Stimulated activated CD8-positive, alpha-beta memory T cell treated with anti-CD3 and anti-CD28 coated beads, Interleukin-15, amount 100 ng/mL, for 1 hour (primary cell): Measurements from ENCODE around the gene PKHD1.

Experiments
- DNase-seq: peaks from one replicate; pipeline ENCODE4 v3.0.0-alpha.2; 2020; ENCODE audit warnings: low read depth

PKHD1 gene

DNA sequence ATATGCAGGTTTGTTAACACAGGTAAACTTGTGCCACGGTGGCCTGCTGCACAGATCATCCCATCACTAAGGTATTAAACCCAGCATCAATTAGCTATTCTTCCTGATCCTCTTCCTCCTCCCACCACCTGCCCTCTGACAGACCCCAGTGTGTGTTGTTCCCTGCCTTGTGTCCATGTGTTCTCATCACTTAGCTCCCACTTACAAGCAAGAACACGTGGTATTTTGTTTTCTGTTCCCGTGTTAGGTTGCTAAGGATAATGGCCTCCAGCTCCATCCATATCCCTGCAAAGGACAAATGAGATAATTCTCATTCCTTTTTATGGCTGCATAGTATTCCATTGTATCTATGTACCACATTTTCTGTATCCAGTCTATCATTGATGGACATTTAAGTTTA, 294.0 kb downstream of the PKHD1 start:
- DNase-seq: no peak

DNA sequence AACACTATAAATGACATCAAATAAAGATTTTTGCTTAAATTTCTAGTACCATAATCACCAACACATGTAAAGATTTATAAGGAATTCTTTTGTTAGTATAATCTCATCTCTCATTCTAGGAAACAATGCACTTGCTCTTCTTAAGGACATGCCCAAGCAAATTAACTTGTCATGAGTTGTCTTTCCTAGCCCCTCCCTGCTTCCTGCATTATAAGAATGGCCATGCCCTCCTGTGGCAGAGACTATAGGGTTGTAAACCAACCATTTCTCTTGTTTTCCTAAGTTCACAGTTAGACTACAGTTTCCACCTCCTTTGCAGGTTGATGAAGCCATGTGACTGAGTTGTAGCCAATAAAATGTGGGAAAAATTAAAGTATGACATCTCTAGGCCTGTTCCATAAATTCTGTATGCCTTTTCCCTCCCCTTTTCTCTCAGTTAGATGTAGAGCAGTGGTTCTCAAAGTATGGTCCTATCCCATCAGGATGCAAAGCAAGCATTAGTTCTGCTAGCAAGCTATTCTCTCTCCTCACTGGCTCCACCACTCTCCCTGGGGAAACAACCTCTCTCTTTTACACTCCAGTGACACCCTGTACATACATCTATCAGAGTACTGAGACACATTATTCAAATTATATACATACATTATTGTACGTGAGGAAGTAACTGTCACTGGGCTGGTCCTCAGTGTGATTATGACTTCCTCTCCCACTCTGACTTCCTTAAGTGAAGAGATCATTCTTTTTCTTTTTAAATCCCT, 295.0 kb downstream of the PKHD1 start:
- DNase-seq: no peak

DNA sequence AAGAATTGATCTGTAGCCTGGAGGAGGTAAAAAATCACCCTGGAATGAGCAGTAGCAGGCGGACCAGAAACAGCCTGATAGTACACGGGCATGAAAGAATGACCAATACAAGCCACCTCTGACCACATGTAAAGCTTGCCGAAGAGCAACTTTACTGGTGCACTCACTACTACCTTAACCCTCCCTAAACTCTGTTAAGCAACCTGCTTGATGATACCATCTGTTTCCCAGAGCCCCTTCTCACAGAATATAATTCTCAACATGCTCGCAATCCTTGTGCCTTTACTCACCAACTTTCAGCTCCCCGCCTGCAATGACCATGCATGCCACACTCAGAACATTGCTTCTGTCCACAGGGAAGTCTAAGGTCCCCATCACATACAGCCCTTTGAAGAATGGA, 296.5 kb downstream of the PKHD1 start:
- no peak for DNase-seq

DNA sequence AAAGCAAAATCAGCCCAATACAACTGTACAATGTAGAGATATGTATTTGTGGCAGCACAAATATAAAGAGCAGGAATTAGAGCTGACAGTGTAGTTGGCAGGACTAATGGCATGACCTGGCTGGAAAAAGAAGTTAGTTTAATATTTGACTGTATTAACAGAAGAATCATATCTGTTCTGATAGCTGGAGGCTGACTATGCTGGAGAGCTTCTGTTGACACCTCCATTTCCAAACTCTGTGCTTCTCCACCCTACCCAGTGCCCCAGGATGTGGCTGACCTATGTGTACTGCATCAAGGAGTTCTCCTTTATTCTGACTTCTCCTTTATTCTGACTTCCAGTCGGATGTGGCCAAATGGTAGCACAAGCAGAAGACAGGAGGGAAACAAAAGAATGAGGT, 299.3 kb downstream of the PKHD1 start:
- no peak for DNase-seq

DNA sequence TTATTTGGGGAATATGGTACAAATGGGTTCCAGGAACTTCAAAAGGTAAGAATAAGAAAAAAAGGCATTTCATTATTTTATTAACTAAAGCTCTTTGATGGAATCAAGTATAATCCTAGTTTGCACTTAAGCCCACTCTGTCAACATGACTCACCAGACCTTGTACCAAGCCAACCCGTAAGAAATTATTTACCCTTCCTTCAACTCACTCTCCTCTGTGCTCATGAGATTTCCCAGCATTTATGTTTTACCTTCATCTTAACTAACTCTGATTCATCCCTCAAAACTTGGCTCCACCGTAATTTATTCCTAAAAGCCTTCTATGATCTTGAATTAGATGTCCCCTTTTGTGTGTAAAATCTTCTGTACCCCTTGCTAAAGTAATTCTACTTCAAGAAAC, 308.7 kb downstream of the PKHD1 start:
- no peak for DNase-seq

DNA sequence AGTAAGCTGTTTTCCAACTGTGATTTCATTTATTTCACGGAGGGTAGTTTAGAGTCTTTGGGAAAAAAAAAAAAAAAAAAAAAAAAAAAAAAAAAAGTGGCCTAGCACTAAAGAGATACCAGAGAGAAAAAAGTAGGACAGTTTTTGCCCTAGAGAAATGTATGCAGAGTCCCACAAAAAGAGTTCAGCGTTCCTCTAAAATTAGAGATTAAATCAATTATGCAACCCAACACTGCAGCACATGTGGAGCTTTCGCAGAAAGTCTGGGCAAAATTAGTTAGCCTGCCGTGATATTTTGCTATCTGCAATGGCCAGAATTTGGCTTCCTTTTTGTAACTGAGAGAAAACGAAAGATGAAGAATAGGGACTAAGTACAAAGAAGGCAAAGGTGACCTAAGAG, 309.8 kb downstream of the PKHD1 start:
- DNase-seq: no peak

DNA sequence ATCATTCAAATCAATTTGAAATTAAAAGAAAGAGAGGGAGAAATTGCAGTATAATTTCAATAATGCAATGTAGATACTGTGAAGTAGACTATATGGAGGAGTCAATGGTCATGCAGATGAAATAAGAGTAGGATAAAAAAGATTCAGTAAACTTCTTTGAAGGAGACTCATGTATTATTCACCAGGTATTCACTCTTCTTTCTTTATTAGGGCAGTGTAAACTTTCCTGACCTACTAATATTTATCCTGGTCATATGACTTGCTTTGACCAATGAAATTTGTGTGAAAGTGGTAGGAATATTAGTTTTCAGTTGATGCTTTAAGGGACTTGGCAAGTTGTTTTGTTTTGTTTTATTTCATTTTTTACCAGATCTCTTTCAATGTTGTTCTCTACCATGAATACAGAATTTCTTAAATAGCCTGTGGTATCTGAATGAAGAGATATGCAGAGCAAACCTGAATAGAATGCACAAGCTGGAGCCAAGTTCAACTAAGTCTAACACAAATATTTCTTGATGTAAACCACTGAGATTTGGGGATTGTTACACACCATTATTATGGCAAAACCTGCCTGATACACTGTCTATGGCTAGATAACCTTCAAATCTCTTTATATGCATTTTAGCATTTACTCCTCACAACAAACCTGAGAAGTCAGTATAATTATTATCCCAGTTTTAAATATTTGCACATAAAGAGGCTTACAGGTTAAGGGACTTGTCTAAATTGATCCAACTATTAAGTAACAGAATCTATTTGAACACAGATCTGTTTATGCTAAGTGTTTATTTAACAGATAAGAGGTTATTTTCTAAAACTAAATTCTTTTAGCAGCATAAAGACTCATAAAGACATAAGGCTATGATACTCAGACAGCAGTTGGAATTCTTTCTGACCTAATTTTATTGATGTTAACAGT, 311.2 kb downstream of the PKHD1 start:
- no peak for DNase-seq

DNA sequence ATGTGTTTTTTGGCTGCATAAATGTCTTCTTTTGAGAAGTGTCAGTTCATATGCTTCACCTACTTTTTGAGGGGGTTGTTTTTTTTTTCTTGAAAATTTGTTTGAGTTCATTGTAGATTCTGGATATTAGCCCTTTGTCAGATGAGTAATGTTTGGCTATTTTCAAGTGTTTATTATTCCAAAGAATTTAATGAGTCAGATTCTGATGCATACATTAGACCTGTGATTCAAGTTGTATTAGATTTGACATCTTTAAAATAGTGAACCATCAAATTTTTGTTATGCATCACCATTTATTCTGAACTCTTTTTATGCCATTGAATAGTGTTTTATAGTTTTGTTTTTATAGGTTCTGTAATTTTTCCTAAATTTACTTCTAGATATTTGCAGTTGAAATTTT, 319.3 kb downstream of the PKHD1 start:
- no peak for DNase-seq

DNA sequence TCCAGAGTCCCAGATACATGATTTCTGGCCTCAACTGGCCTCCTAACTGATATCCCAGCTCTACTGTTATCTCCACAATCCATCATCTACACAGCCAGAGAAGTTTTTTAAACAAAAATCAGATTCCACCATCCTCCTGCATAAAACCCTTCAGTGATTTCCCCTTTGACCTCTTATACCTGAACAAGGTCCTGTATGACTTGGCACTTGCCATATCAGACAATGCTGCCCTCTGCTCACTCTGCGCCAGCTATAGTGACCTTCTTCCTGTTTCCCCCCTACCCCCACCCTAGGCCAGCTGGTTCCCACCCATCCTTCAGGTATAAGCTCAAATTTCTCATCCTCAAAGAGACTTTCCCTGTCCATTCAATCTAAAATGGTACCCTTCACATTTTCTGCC, 322.2 kb downstream of the PKHD1 start:
- no peak for DNase-seq

DNA sequence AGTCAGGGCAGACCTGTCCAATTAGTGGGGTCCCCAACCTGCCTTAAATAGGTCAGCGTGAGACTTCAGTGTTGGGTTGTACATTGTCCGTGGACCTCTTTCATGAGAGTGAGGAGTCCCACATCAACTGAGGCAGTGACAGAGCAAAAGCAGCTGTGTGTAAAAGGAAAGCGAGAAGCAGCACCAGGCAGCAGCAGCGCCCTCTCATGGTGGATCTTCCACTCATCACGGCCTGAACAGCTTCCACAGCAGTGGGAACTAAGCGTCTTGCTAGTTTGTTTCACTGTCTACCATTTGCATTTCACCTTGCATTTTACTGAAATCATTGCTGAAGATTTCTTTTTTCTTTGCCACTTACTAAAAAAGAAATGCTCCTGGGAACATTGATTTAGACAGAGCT, 333.8 kb downstream of the PKHD1 start:
- no peak for DNase-seq

DNA sequence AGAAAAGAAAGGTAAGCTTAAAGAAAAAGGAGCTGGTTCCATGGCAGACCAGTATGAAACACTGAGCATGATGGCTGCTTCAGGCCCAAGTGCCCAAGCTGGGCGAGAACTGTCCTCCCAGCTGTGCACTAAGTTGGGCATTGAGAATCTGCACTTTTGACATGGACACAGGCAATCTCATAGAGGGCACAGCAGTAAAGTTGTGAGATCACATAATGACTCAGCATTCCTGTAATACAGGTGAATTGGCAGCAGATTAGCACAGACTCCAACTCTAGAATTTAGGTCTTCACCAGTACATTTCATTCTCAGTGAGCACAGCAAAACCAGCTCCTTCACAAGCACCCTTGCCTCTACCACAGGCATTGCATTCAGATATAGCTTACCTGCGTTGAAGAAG, 343.4 kb downstream of the PKHD1 start:
- DNase-seq: no peak

DNA sequence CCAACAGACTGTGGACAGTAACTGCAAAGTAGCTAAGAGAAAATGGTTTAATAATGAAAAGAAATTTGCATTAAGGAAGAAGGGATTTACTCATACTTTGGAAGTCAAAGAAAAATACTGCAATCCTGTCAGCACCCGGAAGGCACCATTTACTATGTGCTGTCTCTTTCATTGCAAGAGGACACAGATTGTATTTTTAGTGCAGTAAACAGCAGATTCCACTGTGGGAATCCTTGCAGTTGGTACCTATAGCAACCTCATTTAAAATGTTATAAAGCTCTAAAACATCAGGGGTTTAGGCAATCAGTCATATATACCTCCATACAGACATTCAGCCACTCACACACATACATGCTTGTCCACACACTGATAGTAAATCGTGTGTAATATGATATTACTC, 346.8 kb downstream of the PKHD1 start:
- DNase-seq: no peak

DNA sequence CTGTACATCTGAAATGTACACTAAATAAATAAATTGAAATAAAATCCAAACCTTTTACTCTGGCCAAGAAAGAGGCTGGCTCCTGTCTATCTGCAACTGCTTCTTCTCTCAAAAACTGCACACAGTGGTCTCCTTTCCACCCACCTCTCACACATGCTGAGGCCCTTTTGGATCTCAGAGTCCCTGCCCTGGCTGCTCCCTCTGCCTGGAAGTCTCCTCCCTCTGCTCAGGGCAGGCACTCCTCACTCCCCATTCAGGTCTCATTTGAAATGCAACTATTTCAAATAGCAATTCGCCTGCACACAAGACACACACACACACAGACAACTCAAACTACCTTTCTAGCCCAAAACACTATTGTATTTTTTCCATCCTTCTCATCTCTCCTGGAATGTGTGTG, 348.8 kb downstream of the PKHD1 start:
- DNase-seq: no peak

DNA sequence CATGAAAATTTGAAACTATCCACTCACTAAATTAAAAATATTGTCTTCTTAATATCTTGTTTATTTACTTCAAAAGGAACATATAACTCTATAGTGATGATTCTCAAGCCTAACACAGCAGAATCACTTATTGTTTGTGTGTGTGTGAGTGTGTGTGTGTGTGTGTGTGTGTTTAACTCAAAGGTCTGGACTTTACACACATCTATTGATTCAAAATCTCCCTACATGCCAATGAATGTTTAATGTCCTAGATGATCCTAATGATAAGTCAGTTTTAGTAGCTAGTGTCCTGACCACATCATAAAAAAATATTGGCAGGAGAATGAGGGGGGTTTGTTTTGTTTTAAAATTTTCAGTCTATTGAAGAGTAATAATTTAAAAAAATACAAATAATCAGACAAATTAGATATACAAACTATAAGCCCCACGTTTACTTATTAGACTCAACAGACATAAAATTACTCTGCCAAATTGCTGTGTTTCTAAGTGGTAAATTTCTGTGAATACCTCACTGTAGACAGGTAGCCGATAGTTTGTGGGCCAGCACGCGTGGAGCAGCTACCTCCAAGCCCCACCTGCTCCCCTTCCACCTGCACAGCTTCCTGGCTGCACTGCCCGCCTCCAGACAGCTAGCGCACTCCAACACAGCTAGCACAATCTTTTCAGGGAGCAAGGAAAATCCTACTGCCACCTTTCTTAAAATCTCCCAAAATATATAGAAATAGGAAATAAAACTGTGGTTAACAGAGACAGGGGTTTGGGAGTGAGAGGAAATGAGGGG, 349.6 kb downstream of the PKHD1 start:
- no peak for DNase-seq

DNA sequence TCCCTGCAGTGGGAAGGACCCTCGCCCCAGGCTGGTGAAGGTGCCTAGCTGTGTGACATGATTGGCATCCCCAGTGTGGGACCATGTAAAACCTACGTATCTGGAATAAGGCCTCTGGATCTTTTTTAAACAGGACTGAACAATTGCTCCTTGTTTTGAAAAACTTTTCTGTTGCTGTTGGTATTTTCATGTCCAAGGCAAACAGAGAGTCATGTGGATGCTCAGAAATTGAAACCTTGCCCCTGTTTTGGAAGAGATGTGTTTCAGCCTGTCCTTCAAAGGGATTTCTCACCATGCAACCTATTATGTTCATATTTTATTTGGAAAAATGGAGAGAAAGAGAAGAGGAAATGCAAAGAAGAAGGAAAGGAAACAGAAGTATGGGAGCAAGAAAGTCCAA, 362.3 kb downstream of the PKHD1 start:
- no peak for DNase-seq

DNA sequence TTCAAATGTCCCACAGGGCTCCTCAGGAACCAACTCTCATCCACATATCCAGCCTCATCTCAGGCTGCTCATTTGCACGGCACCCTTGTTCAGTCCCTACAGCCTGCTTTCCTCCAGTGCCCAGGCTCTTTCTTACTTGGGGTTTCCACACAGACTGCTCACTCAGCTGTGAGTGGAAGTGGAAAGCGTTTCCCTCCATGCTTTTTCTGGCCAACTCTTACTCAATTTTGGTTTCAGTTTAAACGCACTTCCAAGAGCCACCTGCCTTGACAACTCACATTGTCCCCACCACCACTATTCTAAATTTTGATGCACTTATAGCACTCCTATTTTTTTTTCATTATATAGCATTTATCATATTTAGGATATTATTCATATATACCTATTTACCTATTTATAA, 367.1 kb downstream of the PKHD1 start:
- DNase-seq: no peak

DNA sequence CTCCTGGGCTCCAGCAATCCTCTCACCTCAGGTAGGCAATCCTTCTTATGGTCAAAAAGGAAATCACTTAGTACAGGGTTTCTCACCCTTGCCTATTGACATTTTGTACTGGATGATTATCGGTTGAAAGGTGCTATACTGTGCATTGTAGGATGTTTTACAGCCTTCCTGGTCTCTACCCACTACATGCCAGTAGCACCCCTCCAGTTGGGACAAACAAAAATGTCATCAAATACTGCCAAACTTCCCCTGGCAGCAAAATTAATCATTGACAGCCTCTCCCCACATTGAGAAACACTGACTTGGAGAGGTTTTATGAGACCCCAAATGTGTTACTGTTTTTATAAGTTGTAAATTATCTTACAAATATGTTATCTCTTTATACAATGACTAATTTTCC, 368.1 kb downstream of the PKHD1 start:
- DNase-seq: no peak

DNA sequence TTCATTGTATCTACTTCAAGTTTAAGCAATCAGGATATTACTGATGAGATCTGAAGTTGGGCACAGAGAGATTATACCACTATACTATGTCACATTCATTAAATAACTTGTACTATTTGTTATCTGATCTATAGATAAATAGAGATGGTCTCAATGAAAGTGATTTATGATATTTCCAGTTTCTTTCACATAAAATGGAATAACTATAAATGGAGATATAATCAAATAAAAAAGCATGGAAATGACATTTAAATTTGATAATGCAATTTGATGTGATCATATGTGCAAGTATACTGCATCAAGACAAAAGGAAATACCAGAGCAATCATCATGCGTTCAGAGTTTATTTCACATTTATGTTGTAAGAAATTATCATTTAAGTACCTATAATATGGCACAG, 368.9 kb downstream of the PKHD1 start:
- no peak for DNase-seq

DNA sequence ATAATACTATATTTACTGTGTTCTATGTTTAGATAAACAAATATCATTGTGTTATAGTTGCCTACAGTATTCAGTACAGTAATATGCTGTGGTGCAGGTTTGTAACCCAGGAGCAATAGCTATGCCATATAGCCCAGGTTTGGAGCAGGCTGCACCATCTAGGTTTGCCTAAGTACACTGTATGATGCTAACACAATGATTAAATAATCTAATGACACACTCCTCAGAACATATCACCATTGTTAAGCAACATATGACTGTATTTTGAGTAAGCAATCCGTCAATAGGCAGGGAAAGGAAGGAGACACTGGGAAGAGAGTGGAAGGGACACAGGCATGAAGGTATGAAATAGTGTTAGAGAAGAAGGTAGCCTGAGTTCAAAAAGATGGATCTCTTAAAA, 369.9 kb downstream of the PKHD1 start:
- DNase-seq: no peak

DNA sequence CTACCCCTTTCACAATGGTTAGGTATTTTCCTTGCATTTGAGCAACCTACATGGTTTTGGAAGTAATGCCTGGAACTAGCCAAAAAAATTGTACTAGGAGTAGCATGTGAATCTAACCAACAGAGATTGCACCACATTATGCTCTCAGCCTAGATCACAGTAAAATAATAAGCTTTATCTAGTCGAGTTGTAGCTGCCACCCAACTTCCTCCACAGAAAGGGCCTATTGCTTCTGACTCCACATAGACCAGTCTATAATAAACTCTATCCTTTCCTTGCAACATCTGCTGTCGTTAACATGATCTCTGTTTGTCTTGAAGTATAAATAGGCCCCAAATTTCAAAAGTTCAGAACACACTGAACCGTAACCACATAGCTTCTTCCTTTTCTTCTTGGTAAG, 375.5 kb downstream of the PKHD1 start:
- DNase-seq: no peak

DNA sequence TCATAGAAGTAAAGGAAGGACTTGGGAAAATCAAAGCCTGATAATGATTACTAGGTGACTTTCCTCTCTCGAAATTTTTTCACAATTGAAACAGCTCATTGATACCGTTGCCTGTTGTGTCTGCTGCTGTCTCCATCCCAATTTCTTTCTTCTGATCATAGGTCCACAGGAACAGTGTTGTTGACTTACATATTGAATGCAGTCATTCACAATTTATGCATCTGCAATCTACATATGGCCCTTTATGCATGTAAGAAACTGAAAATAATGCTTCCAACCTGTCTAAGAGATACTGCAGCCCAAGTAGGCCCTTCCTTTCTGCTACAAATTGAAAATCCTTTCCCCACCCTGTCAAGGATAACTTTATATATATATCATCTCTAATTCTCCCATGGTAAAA, 381.3 kb downstream of the PKHD1 start:
- DNase-seq: no peak

DNA sequence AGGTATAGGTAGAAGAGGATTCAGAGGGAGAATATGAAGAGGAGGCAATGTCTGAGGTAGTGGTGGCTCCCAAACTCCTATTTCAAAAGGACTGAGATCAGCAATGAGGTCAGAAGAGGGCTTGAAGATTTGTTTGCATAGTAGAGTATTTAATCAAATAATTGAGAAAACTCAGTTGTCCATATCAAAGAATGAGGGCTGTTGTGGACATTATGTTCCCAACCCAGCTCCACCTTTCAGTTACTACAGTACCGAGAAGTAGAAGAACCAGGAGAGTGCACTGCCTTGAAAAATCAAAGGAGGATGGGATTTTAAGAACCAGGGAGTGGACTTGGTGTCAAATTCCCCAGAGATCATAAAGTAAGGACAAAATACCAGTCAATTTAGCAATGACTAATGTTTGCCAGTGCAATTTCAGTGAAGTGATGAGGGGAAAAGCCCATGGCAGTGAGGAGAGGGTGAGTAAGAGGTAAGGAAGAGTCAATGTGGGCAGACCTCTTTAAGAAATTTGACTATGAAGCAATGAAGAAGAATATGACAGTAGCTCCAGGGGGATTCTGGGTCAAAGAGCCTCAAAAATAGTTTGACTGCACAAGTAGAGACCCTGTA, 382.4 kb downstream of the PKHD1 start:
- DNase-seq: no peak
